Activated CD8-positive, alpha-beta T cell treated with anti-CD3 and anti-CD28 coated beads, Interleukin-2, amount 10 ng/mL, durations not matched to agents 7 days and 5 days (primary cell): ENCODE measurements around the gene JPH2. TPM values are rescaled to one million over a fixed set of nuclear protein-coding genes. Genes with fewer than 3 reads are reported as not detected.
"Not testable (repeated sequence)": the region's sequence is repeated elsewhere in the genome, so short reads cannot be mapped to it uniquely, and the experiment has no call there.

Experiments
- ATAC-seq: fragments of 150-1000 bp; cut with Tn5 transposase; one replicate; pipeline ENCODE4 v1.10.0; 2021; ENCODE audit warnings: moderate library complexity
- CTCF ChIA-PET: fragments of 350-600 bp; sonication (Branson Sonifier 250); formaldehyde crosslinking; loops from one replicate; lab custom pipeline; 2021; ENCODE audit warnings: antibody characterized with exemption; lab: Charles Lee
- POLR2A ChIA-PET: fragments of 350-600 bp; sonication (Branson Sonifier 250); formaldehyde crosslinking; loops from one replicate; lab custom pipeline; 2021; ENCODE audit warnings: antibody characterized with exemption; lab: Charles Lee
- DNase-seq: peaks from one replicate; pipeline ENCODE4 v3.0.0-alpha.2; 2020
- H3K27ac Mint-ChIP-seq: one replicate; pipeline ENCODE4 v1.8.0; 2021; ENCODE audit warnings: mild to moderate bottlenecking, mixed read lengths
- H3K27me3 Mint-ChIP-seq: one replicate; pipeline ENCODE4 v1.8.0; 2021; ENCODE audit warnings: low read depth, mixed read lengths
- H3K36me3 Mint-ChIP-seq: one replicate; pipeline ENCODE4 v1.8.0; 2021; ENCODE audit warnings: low read depth, mixed read lengths
- H3K4me1 Mint-ChIP-seq: one replicate; pipeline ENCODE4 v1.8.0; 2021; ENCODE audit warnings: low read depth, mixed read lengths
- H3K4me3 Mint-ChIP-seq: one replicate; pipeline ENCODE4 v1.8.0; 2021; ENCODE audit warnings: mild to moderate bottlenecking, mixed read lengths
- H3K9me3 Mint-ChIP-seq: one replicate; pipeline ENCODE4 v1.8.0; 2022; ENCODE audit warnings: mixed read lengths; ENCODE audit not compliant: insufficient read depth
- total RNA-seq, 2 experiments: library from RNA; stranded (reverse); gene quantifications; one replicate each; pipeline ENCODE4 v1.2.3, GENCODE V29; 2021

The JPH2 gene
- total RNA-seq, 2 experiments from 2014 or later = 0.10 TPM; not detected in 1

GRCh38 chr20:44133424-44133823 is 53.6 kb downstream of the JPH2 start:
- DNase-seq = no peak
- POLR2A ChIA-PET = no interaction called here
- peak; percentile 10 for ATAC-seq

GRCh38 chr20:44131704-44132103 is 55.3 kb downstream of the JPH2 start:
- ATAC-seq (no peak), DNase-seq (no peak)
- no peak overlapping the region for H3K27ac Mint-ChIP-seq
- H3K36me3 Mint-ChIP-seq = no peaks in the 10 kb centered on the region
- H3K27me3 Mint-ChIP-seq = peaks cover 2% of the 10 kb centered on the region
- H3K4me3 Mint-ChIP-seq = no peak overlapping the region
- H3K4me1 Mint-ChIP-seq = no peaks in the 10 kb centered on the region
- POLR2A ChIA-PET = interaction anchor here (1.1 kb wide), 1 partner anchor 10 kb away, joined by 4 read pairs; no protein-coding TSS in a partner anchor
- H3K9me3 Mint-ChIP-seq = no peaks in the 10 kb centered on the region
- CTCF ChIA-PET = interaction anchor here (1.1 to 3.3 kb wide), 3 partner anchors 14 to 60 kb away, joined by 3 to 15 read pairs (median 10); no protein-coding TSS in a partner anchor

More at GRCh38 chr20:44133424-44133823, 53.6 kb downstream of the JPH2 start:
- Mint-ChIP-seq H3K27ac (no peak overlapping the region), H3K4me3 (no peak overlapping the region), H3K36me3 (no peaks in the 10 kb centered on the region), H3K9me3 (no peaks in the 10 kb centered on the region), H3K4me1 (no peaks in the 10 kb centered on the region), H3K27me3 (peaks cover 2% of the 10 kb centered on the region)
- CTCF ChIA-PET = interaction anchor here (1.3 kb wide), 1 partner anchor 17 kb away, joined by 3 read pairs; no protein-coding TSS in a partner anchor

- H3K4me1 Mint-ChIP-seq = no peaks in the 10 kb centered on the region
- no peaks in the 10 kb centered on the region for H3K36me3 Mint-ChIP-seq
- H3K27me3 Mint-ChIP-seq = peaks cover 6% of the 10 kb centered on the region
- POLR2A ChIA-PET = no interaction called here
- DNase-seq = no peak
- no peak overlapping the region for H3K4me3 Mint-ChIP-seq
- CTCF ChIA-PET = interaction anchor here (2.8 to 3.3 kb wide), 2 partner anchors 13 to 60 kb away, joined by 10 to 15 read pairs; no protein-coding TSS in a partner anchor
- H3K9me3 Mint-ChIP-seq = no peaks in the 10 kb centered on the region
- no peak for ATAC-seq
- no peak overlapping the region for H3K27ac Mint-ChIP-seq
Measured at GRCh38 chr20:44129911-44130718, 56.9 kb downstream of the JPH2 start.

- ATAC-seq, H3K4me1 Mint-ChIP-seq, H3K4me3 Mint-ChIP-seq, H3K27ac Mint-ChIP-seq, H3K36me3 Mint-ChIP-seq, H3K9me3 Mint-ChIP-seq, POLR2A ChIA-PET, DNase-seq, H3K27me3 Mint-ChIP-seq: not testable (repeated sequence)
- CTCF ChIA-PET = interaction anchor here (2.8 to 3.3 kb wide), 2 partner anchors 12 to 61 kb away, joined by 10 to 15 read pairs; no protein-coding TSS in a partner anchor
Measured at GRCh38 chr20:44129300-44129699, 57.7 kb downstream of the JPH2 start.

- ChIA-PET POLR2A (no interaction called here), CTCF (no interaction called here)
- no peak overlapping the region for H3K27ac Mint-ChIP-seq
- no peaks in the 10 kb centered on the region for H3K4me1 Mint-ChIP-seq
- H3K9me3 Mint-ChIP-seq = no peaks in the 10 kb centered on the region
- H3K27me3 Mint-ChIP-seq = peaks cover 10% of the 10 kb centered on the region
- ATAC-seq (no peak), DNase-seq (no peak)
- H3K4me3 Mint-ChIP-seq = no peak overlapping the region
- H3K36me3 Mint-ChIP-seq = no peaks in the 10 kb centered on the region
Measured at GRCh38 chr20:44126445-44126844, 60.5 kb downstream of the JPH2 start.

GRCh38 chr20:44125332-44126127 is 61.5 kb downstream of the JPH2 start:
- ATAC-seq = no peak
- no peaks in the 10 kb centered on the region for H3K9me3 Mint-ChIP-seq
- DNase-seq = no peak
- ChIA-PET POLR2A (no interaction called here), CTCF (interaction anchor here (1.5 kb wide), 1 partner anchor 9 kb away, joined by 4 read pairs; no protein-coding TSS in a partner anchor)
- no peaks in the 10 kb centered on the region for H3K36me3 Mint-ChIP-seq
- peaks cover 13% of the 10 kb centered on the region for H3K27me3 Mint-ChIP-seq
- H3K4me1 Mint-ChIP-seq = no peaks in the 10 kb centered on the region
- no peak overlapping the region for H3K27ac Mint-ChIP-seq
- H3K4me3 Mint-ChIP-seq = no peak overlapping the region

GRCh38 chr20:44123874-44124535 is 63.0 kb downstream of the JPH2 start:
- POLR2A ChIA-PET = no interaction called here
- Mint-ChIP-seq H3K27ac (no peak overlapping the region), H3K4me1 (no peaks in the 10 kb centered on the region), H3K9me3 (no peaks in the 10 kb centered on the region), H3K27me3 (peaks cover 16% of the 10 kb centered on the region), H3K36me3 (no peaks in the 10 kb centered on the region), H3K4me3 (no peak overlapping the region)
- DNase-seq (no peak), ATAC-seq (no peak)
- CTCF ChIA-PET = interaction anchor here (1.5 kb wide), 1 partner anchor 7 kb away, joined by 4 read pairs; no protein-coding TSS in a partner anchor

- no peak overlapping the region for H3K27ac Mint-ChIP-seq
- ChIA-PET CTCF (no interaction called here), POLR2A (no interaction called here)
- H3K36me3 Mint-ChIP-seq = no peaks in the 10 kb centered on the region
- H3K4me1 Mint-ChIP-seq = no peaks in the 10 kb centered on the region
- ATAC-seq = no peak
- H3K9me3 Mint-ChIP-seq = no peaks in the 10 kb centered on the region
- H3K27me3 Mint-ChIP-seq = peaks cover 16% of the 10 kb centered on the region
- no peak overlapping the region for H3K4me3 Mint-ChIP-seq
- no peak for DNase-seq
Measured at GRCh38 chr20:44123251-44123650, 63.7 kb downstream of the JPH2 start.

- Mint-ChIP-seq H3K9me3 (no peaks in the 10 kb centered on the region), H3K4me1 (peaks cover 10% of the 10 kb centered on the region), H3K4me3 (no peak overlapping the region), H3K36me3 (no peaks in the 10 kb centered on the region), H3K27ac (no peak overlapping the region), H3K27me3 (peaks cover 21% of the 10 kb centered on the region)
- POLR2A ChIA-PET = interaction anchor here (1.2 kb wide), 1 partner anchor 67 kb away, joined by 3 read pairs; the partner anchor contains the start of gene JPH2
- no peak for ATAC-seq
- no peak for DNase-seq
- CTCF ChIA-PET = interaction anchor here (0.9 to 3.3 kb wide), 3 partner anchors 32 to 190 kb away, joined by 3 to 26 read pairs (median 4); no protein-coding TSS in a partner anchor
Measured at GRCh38 chr20:44120676-44121425, 66.1 kb downstream of the JPH2 start.

GRCh38 chr20:44118185-44119033 is 68.6 kb downstream of the JPH2 start:
- H3K4me3 Mint-ChIP-seq = no peak overlapping the region
- peaks cover 29% of the 10 kb centered on the region for H3K27me3 Mint-ChIP-seq
- peaks cover 10% of the 10 kb centered on the region for H3K4me1 Mint-ChIP-seq
- no peak overlapping the region for H3K27ac Mint-ChIP-seq
- ChIA-PET CTCF (interaction anchor here (0.7 to 5.1 kb wide), 12 partner anchors 11 to 193 kb away, joined by 3 to 157 read pairs (median 14); partner anchors contain the start of genes FITM2 and JPH2), POLR2A (interaction anchor here (1.4 kb wide), 1 partner anchor 71 kb away, joined by 3 read pairs; no protein-coding TSS in a partner anchor)
- DNase-seq (no peak), ATAC-seq (no peak)
- no peaks in the 10 kb centered on the region for H3K9me3 Mint-ChIP-seq
- no peaks in the 10 kb centered on the region for H3K36me3 Mint-ChIP-seq
